Sigmoid colon (tissue), 7 donors: ENCODE results near the gene TEKT3. TPM values are rescaled to one million over a fixed set of nuclear protein-coding genes. Genes with fewer than 3 reads are reported as not detected.

Experiments used
- DNase-seq: peaks from one replicate; pipeline ENCODE4 v3.0.0-alpha.2; 2019
- H3K27ac ChIP-seq, 4 donors: fragments of 200-600 bp; sonication (generic); one replicate each; pipeline ENCODE4 v1.5.1; 2016 to 2019; ENCODE audit warnings: mild to moderate bottlenecking in 1 of 4
- H3K27me3 ChIP-seq, 3 donors: fragments of 200-600 bp; sonication (generic); one replicate each; pipeline ENCODE4 v1.5.1; 2019; ENCODE audit warnings: mild to moderate bottlenecking in 1 of 3
- H3K36me3 ChIP-seq, 4 donors: fragments of 200-600 bp; sonication (generic); one replicate each; pipeline ENCODE4 v1.5.1; 2016 to 2019
- H3K4me1 ChIP-seq, 4 donors: fragments of 200-600 bp; sonication (generic); one replicate each; pipeline ENCODE4 v1.5.1; 2017 to 2019
- H3K4me3 ChIP-seq, 4 donors: fragments of 200-600 bp; sonication (generic); one replicate each; pipeline ENCODE4 v1.5.1; 2017 to 2019; ENCODE audit warnings: mild to moderate bottlenecking in 2 of 4, moderate library complexity in 1 of 4
- H3K9me3 ChIP-seq, 4 donors: fragments of 200-600 bp in 3 of 4; sonication (generic) in 3 of 4; one replicate each; pipeline versions ENCODE4 v1.5.1 to v1.6.1; 2013 to 2019
- EP300 ChIP-seq, 4 donors: sonication (generic); formaldehyde crosslinking; IDR thresholded peaks; one replicate each; pipeline ENCODE4 v1.6.1; 2017; ENCODE audit warnings: antibody characterized with exemption in 4 of 4
- POLR2A ChIP-seq, 2 donors: fragments of 450-650 bp; IDR thresholded peaks; one replicate each; pipeline ENCODE4 v1.6.1; 2016; ENCODE audit warnings: antibody characterized with exemption in 2 of 2, mild to moderate bottlenecking in 2 of 2, moderate library complexity in 2 of 2
- POLR2AphosphoS5 ChIP-seq, 4 donors: sonication (generic); formaldehyde crosslinking; IDR thresholded peaks; one replicate each; pipeline ENCODE4 v1.6.1; 2017; ENCODE audit warnings: antibody characterized with exemption in 4 of 4
- WGBS, 2 donors: extraction: QIAGEN DNeasy Blood & Tissue Kit; methylation state at CpG; one replicate each; pipeline ENCODE4 v1.1.7; 2013; 5-methylcytosine and 5-hydroxymethylcytosine counted together
- intact Hi-C: fragments of 100-400 bp; cut with DNase I; formaldehyde crosslinking; loops from one replicate; pipeline ENCODE4 v1.15.1; 2023
- polyA plus RNA-seq, 3 donors: library from polyadenylated mRNA; stranded (reverse); fragments of 200-250 nt; gene quantifications; one replicate each; pipeline ENCODE4 v1.2.3, GENCODE V29; 2013
- total RNA-seq, 4 donors: library from RNA; depleted of rRNA; stranded (reverse); fragments of >200 nt; gene quantifications; one replicate each; pipeline ENCODE4 v1.1.0, GENCODE V29; 2016
- TF ChIP-seq, protein P1 (sequence below), 4 experiments: fragments of 450-650 bp in 3 of 4; fragments of 200-600 bp in 1 of 4; IDR thresholded peaks; one replicate each; pipeline ENCODE4 v1.5.1; 2016 to 2019; ENCODE audit warnings: antibody characterized with exemption in 4 of 4, mild to moderate bottlenecking in 3 of 4, moderate library complexity in 2 of 4
- donor health status: healthy with polysubstance abuse.
- donor health status: Bipolar disorder and iron deficiency.
- donor health status: healthy.

TEKT3 gene
- total and polyA plus RNA-seq, 7 donors, result 0.26 to 1.8 TPM; not detected in 5

DNA sequence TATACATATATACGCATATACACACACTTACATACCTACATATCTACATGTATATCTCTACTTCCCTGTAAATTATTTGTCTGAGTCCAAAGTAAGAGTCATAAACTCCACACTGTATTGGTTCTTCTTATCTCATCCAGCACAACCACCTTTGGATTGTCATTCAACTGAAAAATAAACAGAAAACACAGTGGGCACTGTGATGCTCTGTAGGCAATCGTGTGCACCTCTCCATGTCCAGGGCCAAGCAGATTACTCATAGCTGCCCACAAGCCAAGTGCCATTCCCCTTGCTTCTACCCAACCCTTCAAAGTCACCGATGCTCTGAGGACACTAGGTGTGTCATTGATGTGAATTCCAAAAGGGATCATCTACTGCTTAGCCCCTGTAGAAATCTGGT is 12.9 kb upstream of the TEKT3 start:
- Histone ChIP-seq H3K27ac (no peak overlapping the region), H3K9me3 (no peaks in the 10 kb centered on the region), H3K4me1 (peaks cover 0 to 39% (median 27%) of the 10 kb centered on the region in 4 donors), H3K36me3 (no peaks in the 10 kb centered on the region), H3K4me3 (no peak overlapping the region), H3K27me3 (no peaks in the 10 kb centered on the region)
- WGBS, 2 donors, result 21 to 82% methylated on average over 3 of the region's 3 CpGs
- DNase-seq, result no peak
- TF ChIP-seq, protein P1, sequence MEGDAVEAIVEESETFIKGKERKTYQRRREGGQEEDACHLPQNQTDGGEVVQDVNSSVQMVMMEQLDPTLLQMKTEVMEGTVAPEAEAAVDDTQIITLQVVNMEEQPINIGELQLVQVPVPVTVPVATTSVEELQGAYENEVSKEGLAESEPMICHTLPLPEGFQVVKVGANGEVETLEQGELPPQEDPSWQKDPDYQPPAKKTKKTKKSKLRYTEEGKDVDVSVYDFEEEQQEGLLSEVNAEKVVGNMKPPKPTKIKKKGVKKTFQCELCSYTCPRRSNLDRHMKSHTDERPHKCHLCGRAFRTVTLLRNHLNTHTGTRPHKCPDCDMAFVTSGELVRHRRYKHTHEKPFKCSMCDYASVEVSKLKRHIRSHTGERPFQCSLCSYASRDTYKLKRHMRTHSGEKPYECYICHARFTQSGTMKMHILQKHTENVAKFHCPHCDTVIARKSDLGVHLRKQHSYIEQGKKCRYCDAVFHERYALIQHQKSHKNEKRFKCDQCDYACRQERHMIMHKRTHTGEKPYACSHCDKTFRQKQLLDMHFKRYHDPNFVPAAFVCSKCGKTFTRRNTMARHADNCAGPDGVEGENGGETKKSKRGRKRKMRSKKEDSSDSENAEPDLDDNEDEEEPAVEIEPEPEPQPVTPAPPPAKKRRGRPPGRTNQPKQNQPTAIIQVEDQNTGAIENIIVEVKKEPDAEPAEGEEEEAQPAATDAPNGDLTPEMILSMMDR (IDR thresholded peaks at IDR 0.05), result no peak
- TF ChIP-seq EP300 (IDR thresholded peaks at IDR 0.05) (no peak), POLR2AphosphoS5 (IDR thresholded peaks at IDR 0.05) (no peak), POLR2A (IDR thresholded peaks at IDR 0.05) (no peak)
- intact Hi-C loops, result loop anchor here (10.0 kb wide), 1 partner anchor 571 kb away; no protein-coding TSS in a partner anchor

GRCh38 chr17:15351925-15352324 is 10.5 kb upstream of the TEKT3 start:
- no peaks in the 10 kb centered on the region for H3K27me3 ChIP-seq
- H3K4me3 ChIP-seq, result no peak overlapping the region
- DNase-seq, result peak; percentile 82
- H3K9me3 ChIP-seq, result no peaks in the 10 kb centered on the region
- no peaks in the 10 kb centered on the region for H3K36me3 ChIP-seq
- H3K27ac ChIP-seq, result peak overlapping the region; percentile 71 to 91 (median 88)
- H3K4me1 ChIP-seq, result peaks cover 0 to 54% (median 34%) of the 10 kb centered on the region in 4 donors
- intact Hi-C loops, result loop anchor here (1.0 to 10.0 kb wide), 7 partner anchors 41 to 573 kb away; no protein-coding TSS in a partner anchor
- TF ChIP-seq POLR2A (IDR thresholded peaks at IDR 0.05) (no peak), POLR2AphosphoS5 (IDR thresholded peaks at IDR 0.05) (peak; percentile 42 to 63 (median 60)), EP300 (IDR thresholded peaks at IDR 0.05) (no peak)
- TF ChIP-seq, protein P1 (IDR thresholded peaks at IDR 0.05), result no peak
- 32 to 56% methylated on average over 3 of the region's 3 CpGs for WGBS, 2 donors

- Histone ChIP-seq H3K4me3 (no peak overlapping the region), H3K27me3 (no peaks in the 10 kb centered on the region), H3K4me1 (peaks cover 0 to 54% (median 34%) of the 10 kb centered on the region in 4 donors), H3K36me3 (no peaks in the 10 kb centered on the region), H3K9me3 (no peaks in the 10 kb centered on the region), H3K27ac (peak overlapping the region; percentile 71 to 91 (median 88))
- no peak for DNase-seq
- TF ChIP-seq, protein P1 (IDR thresholded peaks at IDR 0.05), result no peak
- TF ChIP-seq POLR2A (IDR thresholded peaks at IDR 0.05) (no peak), EP300 (IDR thresholded peaks at IDR 0.05) (no peak), POLR2AphosphoS5 (IDR thresholded peaks at IDR 0.05) (no peak)
- intact Hi-C loops, result loop anchor here (1.0 to 10.0 kb wide), 7 partner anchors 41 to 573 kb away; no protein-coding TSS in a partner anchor
- WGBS, 2 donors, result 73 to 88% methylated on average over 4 of the region's 4 CpGs
Observed at GRCh38 chr17:15351478-15351840, 10.1 kb upstream of the TEKT3 start.

- H3K4me3 ChIP-seq, result peak overlapping the region in 1 of 4 donors; percentile 8
- intact Hi-C loops, result loop anchor here (1.0 to 10.0 kb wide), 7 partner anchors 42 to 574 kb away; no protein-coding TSS in a partner anchor
- WGBS, 2 donors, result 65 to 85% methylated on average over 10 of the region's 10 CpGs
Observed at GRCh38 chr17:15350777-15351477, 9.5 kb upstream of the TEKT3 start.

More at GRCh38 chr17:15350777-15351477, 9.5 kb upstream of the TEKT3 start:
- Histone ChIP-seq H3K4me1 (peaks cover 0 to 54% (median 34%) of the 10 kb centered on the region in 4 donors), H3K36me3 (no peaks in the 10 kb centered on the region), H3K27ac (peak overlapping the region; percentile 71 to 91 (median 88)), H3K9me3 (no peaks in the 10 kb centered on the region), H3K27me3 (no peaks in the 10 kb centered on the region)
- DNase-seq, result peak; percentile 93
- TF ChIP-seq POLR2A (IDR thresholded peaks at IDR 0.05), result no peak
- TF ChIP-seq, protein P1 (IDR thresholded peaks at IDR 0.05), result no peak
- TF ChIP-seq POLR2AphosphoS5 (IDR thresholded peaks at IDR 0.05), result peak; percentile 98 to 100 (median 99)
- TF ChIP-seq EP300 (IDR thresholded peaks at IDR 0.05), result peak; percentile 97 to 99 (median 98)
